Measurements from ENCODE around the gene LRRC4C. TPM values are rescaled to one million over a fixed set of nuclear protein-coding genes. Genes with fewer than 3 reads are reported as not detected.
A peak's percentile ranks its signal among the peaks of the same experiment; 100 is the strongest.

The LRRC4C gene
- total and polyA plus RNA-seq, 4 experiments from 2014 or later: not detected

- no peak for DNase-seq
- ChIA-PET CTCF (ENCODE audit: partially characterized antibody) (no interaction called here), POLR2A (ENCODE audit: partially characterized antibody) (no interaction called here)
- Mint-ChIP-seq H3K27me3 (no peaks in the 10 kb centered on the region), H3K9me3 (peaks cover 0 to 17% (median 7%) of the 10 kb centered on the region in 8 donors), H3K4me1 (no peaks in the 10 kb centered on the region), H3K27ac (no peak overlapping the region), H3K4me3 (no peak overlapping the region), H3K36me3 (no peaks in the 10 kb centered on the region)
- Histone ChIP-seq H3K4me1 (ENCODE audit: insufficient read depth, low read length) (no peaks in the 10 kb centered on the region), H3K9me3 (ENCODE audit: control insufficient read depth in 1 of 2, low read length in 2 of 2) (no peaks in the 10 kb centered on the region), H3K27me3 (ENCODE audit: insufficient read depth, low read length) (no peaks in the 10 kb centered on the region), H3K4me3 (ENCODE audit: low read length in 2 of 2) (no peak overlapping the region), H3K36me3 (ENCODE audit: insufficient read depth, low read length) (no peaks in the 10 kb centered on the region), H3K27ac (ENCODE audit: low read depth, low read length) (no peak overlapping the region)
- intact Hi-C loops (cut with micrococcal nuclease): no loop called here
Measured at GRCh38 chr11:41256041-41256440, 203.4 kb downstream of the LRRC4C start.

- H3K4me3 ChIP-seq (ENCODE audit: low read length in 2 of 2): no peak overlapping the region
- H3K9me3 ChIP-seq (ENCODE audit: control insufficient read depth in 1 of 2, low read length in 2 of 2): no peaks in the 10 kb centered on the region
- no peaks in the 10 kb centered on the region for H3K27me3 ChIP-seq (ENCODE audit: insufficient read depth, low read length)
- no peaks in the 10 kb centered on the region for H3K27me3 Mint-ChIP-seq
- no peak overlapping the region for H3K27ac ChIP-seq (ENCODE audit: low read depth, low read length)
- no peak overlapping the region for H3K27ac Mint-ChIP-seq
- no peak overlapping the region for H3K4me3 Mint-ChIP-seq
- POLR2A ChIA-PET (ENCODE audit: partially characterized antibody): no interaction called here
- H3K9me3 Mint-ChIP-seq: peaks cover 0 to 24% (median 9%) of the 10 kb centered on the region in 8 donors
- CTCF ChIA-PET (ENCODE audit: partially characterized antibody): no interaction called here
- intact Hi-C loops (cut with micrococcal nuclease): no loop called here
- no peaks in the 10 kb centered on the region for H3K36me3 ChIP-seq (ENCODE audit: insufficient read depth, low read length)
- H3K4me1 Mint-ChIP-seq: no peaks in the 10 kb centered on the region
- no peaks in the 10 kb centered on the region for H3K4me1 ChIP-seq (ENCODE audit: insufficient read depth, low read length)
- no peak for DNase-seq
- no peaks in the 10 kb centered on the region for H3K36me3 Mint-ChIP-seq
Measured at GRCh38 chr11:41254966-41255365, 204.5 kb downstream of the LRRC4C start.

GRCh38 chr11:41250408-41250935, 209.0 kb downstream of the LRRC4C start:
- intact Hi-C loops (cut with micrococcal nuclease): no loop called here
- Mint-ChIP-seq H3K4me3 (no peak overlapping the region), H3K9me3 (peaks cover 0 to 37% (median 21%) of the 10 kb centered on the region in 8 donors), H3K27ac (no peak overlapping the region), H3K4me1 (no peaks in the 10 kb centered on the region), H3K36me3 (no peaks in the 10 kb centered on the region), H3K27me3 (no peaks in the 10 kb centered on the region)
- no peak overlapping the region for H3K27ac ChIP-seq (ENCODE audit: low read depth, low read length)
- ChIA-PET POLR2A (ENCODE audit: partially characterized antibody) (no interaction called here), CTCF (ENCODE audit: partially characterized antibody) (no interaction called here)
- no peak overlapping the region for H3K4me3 ChIP-seq (ENCODE audit: low read length in 2 of 2)
- H3K27me3 ChIP-seq (ENCODE audit: insufficient read depth, low read length): no peaks in the 10 kb centered on the region
- H3K36me3 ChIP-seq (ENCODE audit: insufficient read depth, low read length): no peaks in the 10 kb centered on the region
- no peaks in the 10 kb centered on the region for H3K9me3 ChIP-seq (ENCODE audit: control insufficient read depth in 1 of 2, low read length in 2 of 2)
- H3K4me1 ChIP-seq (ENCODE audit: insufficient read depth, low read length): no peaks in the 10 kb centered on the region
- no peak for DNase-seq

DNA sequence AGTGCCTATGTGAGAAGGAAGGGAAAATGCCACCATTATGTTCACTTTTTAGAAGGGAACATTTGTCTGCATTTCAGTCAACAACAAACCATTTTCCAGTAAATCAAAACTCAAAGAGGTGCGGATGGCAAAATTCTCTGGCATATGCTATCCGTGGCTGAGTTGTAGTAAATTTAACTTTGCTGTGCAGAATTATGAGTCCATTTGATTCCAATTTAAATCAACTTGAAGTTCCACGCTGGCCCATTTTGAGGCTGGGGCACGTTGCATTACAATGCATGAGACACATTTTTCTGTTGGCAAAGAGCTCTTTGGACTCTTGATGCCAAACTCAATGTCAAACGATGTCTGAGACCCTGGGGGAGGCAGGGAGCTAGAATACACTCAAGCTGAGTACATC, 211.8 kb downstream of the LRRC4C start:
- Histone ChIP-seq H3K4me3 (ENCODE audit: low read length in 2 of 2) (no peak overlapping the region), H3K27me3 (ENCODE audit: insufficient read depth, low read length) (no peaks in the 10 kb centered on the region), H3K9me3 (ENCODE audit: control insufficient read depth in 1 of 2, low read length in 2 of 2) (no peaks in the 10 kb centered on the region), H3K36me3 (ENCODE audit: insufficient read depth, low read length) (no peaks in the 10 kb centered on the region), H3K4me1 (ENCODE audit: insufficient read depth, low read length) (no peaks in the 10 kb centered on the region), H3K27ac (ENCODE audit: low read depth, low read length) (no peak overlapping the region)
- no peaks in the 10 kb centered on the region for H3K27me3 Mint-ChIP-seq
- DNase-seq: no peak
- ChIA-PET CTCF (ENCODE audit: partially characterized antibody) (no interaction called here), POLR2A (ENCODE audit: partially characterized antibody) (no interaction called here)
- intact Hi-C loops (cut with micrococcal nuclease): no loop called here
- no peak overlapping the region for H3K27ac Mint-ChIP-seq
- H3K4me1 Mint-ChIP-seq: no peaks in the 10 kb centered on the region
- no peak overlapping the region for H3K4me3 Mint-ChIP-seq
- H3K36me3 Mint-ChIP-seq: no peaks in the 10 kb centered on the region
- H3K9me3 Mint-ChIP-seq: peaks cover 0 to 42% (median 21%) of the 10 kb centered on the region in 8 donors

- no peaks in the 10 kb centered on the region for H3K36me3 Mint-ChIP-seq
- intact Hi-C loops (cut with micrococcal nuclease): no loop called here
- H3K27ac ChIP-seq (ENCODE audit: low read depth, low read length): no peak overlapping the region
- no peak overlapping the region for H3K27ac Mint-ChIP-seq
- no peaks in the 10 kb centered on the region for H3K27me3 Mint-ChIP-seq
- no peaks in the 10 kb centered on the region for H3K9me3 ChIP-seq (ENCODE audit: control insufficient read depth in 1 of 2, low read length in 2 of 2)
- no peaks in the 10 kb centered on the region for H3K27me3 ChIP-seq (ENCODE audit: insufficient read depth, low read length)
- peaks cover 0 to 39% (median 18%) of the 10 kb centered on the region in 8 donors for H3K9me3 Mint-ChIP-seq
- ChIA-PET CTCF (ENCODE audit: partially characterized antibody) (no interaction called here), POLR2A (ENCODE audit: partially characterized antibody) (no interaction called here)
- no peaks in the 10 kb centered on the region for H3K4me1 ChIP-seq (ENCODE audit: insufficient read depth, low read length)
- no peak for DNase-seq
- H3K4me1 Mint-ChIP-seq: no peaks in the 10 kb centered on the region
- no peaks in the 10 kb centered on the region for H3K36me3 ChIP-seq (ENCODE audit: insufficient read depth, low read length)
- H3K4me3 ChIP-seq (ENCODE audit: low read length in 2 of 2): no peak overlapping the region
- H3K4me3 Mint-ChIP-seq: no peak overlapping the region
Measured at GRCh38 chr11:41246399-41246745, 213.1 kb downstream of the LRRC4C start.

DNA sequence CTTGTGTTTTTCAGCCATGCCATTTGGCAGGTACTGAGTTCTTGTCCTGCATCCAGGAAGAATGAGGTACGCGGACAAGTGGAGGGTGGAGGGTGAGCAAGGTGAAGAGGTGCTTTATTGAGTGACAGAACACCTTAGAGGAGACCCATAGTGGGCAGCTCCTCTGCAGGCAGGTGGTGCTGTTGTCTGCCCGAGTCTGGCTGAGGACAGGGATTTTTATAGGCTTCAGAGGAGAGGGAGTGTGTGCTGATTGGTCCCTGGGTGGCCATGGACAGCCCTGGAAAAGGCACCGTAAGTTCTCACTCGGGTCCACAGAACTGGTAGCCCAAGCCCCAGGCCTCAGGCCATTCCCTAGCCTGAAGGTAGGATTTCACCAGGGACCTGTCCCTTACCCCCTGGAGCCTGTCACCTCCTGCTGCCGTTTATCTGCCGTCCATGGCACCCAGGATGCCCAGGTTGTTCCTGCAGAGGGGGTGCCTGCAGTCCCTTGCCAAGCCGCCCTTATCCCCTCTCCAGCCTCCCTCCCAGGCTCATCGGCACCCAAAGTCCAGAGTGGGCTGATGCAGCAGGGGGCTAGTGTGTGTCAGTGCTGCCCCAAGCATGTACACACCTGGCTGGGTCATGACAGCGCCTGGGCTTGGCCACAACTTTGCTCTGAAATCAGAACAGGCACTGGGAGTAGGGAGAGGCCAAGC, 213.6 kb downstream of the LRRC4C start:
- CTCF ChIA-PET (ENCODE audit: partially characterized antibody): no interaction called here

DNA sequence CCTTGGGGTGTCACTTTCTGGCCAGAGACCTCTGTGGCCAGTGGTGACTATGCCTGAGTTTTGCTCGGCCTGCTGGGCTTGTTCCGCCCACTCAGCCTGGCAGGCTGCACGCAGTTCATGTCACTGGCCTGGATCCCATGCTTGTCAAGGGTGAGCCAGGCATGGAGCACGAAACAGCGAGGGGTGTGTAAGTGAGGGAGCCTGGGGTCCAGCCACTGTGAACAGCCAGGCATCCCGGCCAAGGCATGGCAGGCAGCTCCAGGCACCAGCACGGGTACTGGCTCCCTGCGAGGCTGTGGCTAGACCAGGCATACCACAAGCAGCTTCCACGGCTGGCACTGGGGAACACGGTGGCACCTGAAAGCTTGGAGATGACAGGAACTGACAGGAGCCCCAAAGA, 214.3 kb downstream of the LRRC4C start:
- Mint-ChIP-seq H3K4me3 (no peak overlapping the region), H3K36me3 (no peaks in the 10 kb centered on the region), H3K27ac (no peak overlapping the region), H3K9me3 (peaks cover 0 to 36% (median 20%) of the 10 kb centered on the region in 8 donors), H3K4me1 (no peaks in the 10 kb centered on the region), H3K27me3 (no peaks in the 10 kb centered on the region)
- H3K27me3 ChIP-seq (ENCODE audit: insufficient read depth, low read length): no peaks in the 10 kb centered on the region
- intact Hi-C loops (cut with micrococcal nuclease): no loop called here
- no peak overlapping the region for H3K27ac ChIP-seq (ENCODE audit: low read depth, low read length)
- ChIA-PET POLR2A (ENCODE audit: partially characterized antibody) (no interaction called here), CTCF (ENCODE audit: partially characterized antibody) (no interaction called here)
- no peak overlapping the region for H3K4me3 ChIP-seq (ENCODE audit: low read length in 2 of 2)
- DNase-seq: peak in 1 of 5 donors; percentile 19
- H3K9me3 ChIP-seq (ENCODE audit: control insufficient read depth in 1 of 2, low read length in 2 of 2): no peaks in the 10 kb centered on the region
- H3K4me1 ChIP-seq (ENCODE audit: insufficient read depth, low read length): no peaks in the 10 kb centered on the region
- no peaks in the 10 kb centered on the region for H3K36me3 ChIP-seq (ENCODE audit: insufficient read depth, low read length)

More for the DNA sequence above, 213.6 kb downstream of the LRRC4C start:
- H3K27me3 Mint-ChIP-seq: no peaks in the 10 kb centered on the region
- H3K4me1 Mint-ChIP-seq: no peaks in the 10 kb centered on the region
- H3K4me3 Mint-ChIP-seq: no peak overlapping the region
- intact Hi-C loops (cut with micrococcal nuclease): no loop called here
- DNase-seq: no peak
- no peaks in the 10 kb centered on the region for H3K36me3 ChIP-seq (ENCODE audit: insufficient read depth, low read length)
- H3K27me3 ChIP-seq (ENCODE audit: insufficient read depth, low read length): no peaks in the 10 kb centered on the region
- peaks cover 0 to 37% (median 19%) of the 10 kb centered on the region in 8 donors for H3K9me3 Mint-ChIP-seq
- no peaks in the 10 kb centered on the region for H3K9me3 ChIP-seq (ENCODE audit: control insufficient read depth in 1 of 2, low read length in 2 of 2)
- POLR2A ChIA-PET (ENCODE audit: partially characterized antibody): no interaction called here
- no peak overlapping the region for H3K27ac ChIP-seq (ENCODE audit: low read depth, low read length)
- H3K4me3 ChIP-seq (ENCODE audit: low read length in 2 of 2): no peak overlapping the region
- H3K36me3 Mint-ChIP-seq: no peaks in the 10 kb centered on the region
- no peak overlapping the region for H3K27ac Mint-ChIP-seq
- H3K4me1 ChIP-seq (ENCODE audit: insufficient read depth, low read length): no peaks in the 10 kb centered on the region
